HG03045 (cell line): Measurements from ENCODE around the gene ARL16.

Experiments
- ATAC-seq: cut with Tn5 transposase; IDR thresholded peaks from one replicate; pipeline ENCODE4 v1.9.1; 2021; ENCODE audit warnings: mild to moderate bottlenecking, moderate library complexity; ENCODE audit not compliant: unreplicated experiment

Gene ARL16

DNA sequence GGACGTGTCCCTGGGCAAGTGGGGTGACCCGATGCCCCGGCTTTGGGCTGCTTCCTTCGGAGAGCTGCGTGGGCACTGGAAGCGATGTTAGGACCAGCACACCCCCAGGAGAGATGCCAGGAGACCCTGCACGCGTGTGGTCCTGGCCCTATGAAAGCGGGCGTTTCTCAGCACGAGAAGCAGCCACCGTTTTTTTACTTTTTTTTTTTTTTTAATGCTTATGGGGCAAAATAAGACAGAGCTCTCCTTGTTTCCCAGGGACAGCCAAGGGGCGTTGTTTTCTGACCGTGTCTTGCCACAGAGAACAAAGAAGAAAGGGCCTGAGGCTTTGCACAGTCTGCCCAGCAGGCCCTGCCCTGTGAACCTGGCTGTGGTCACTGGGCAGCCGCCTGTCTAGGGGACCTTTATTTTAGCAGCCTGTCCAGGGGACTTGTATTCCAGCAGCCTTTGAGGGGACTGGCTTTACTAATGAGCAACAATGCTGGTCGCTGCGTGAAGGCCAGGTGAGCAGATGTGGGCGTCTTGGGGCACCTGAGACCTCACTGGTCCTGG lies 29.5 kb upstream of the ARL16 start:
- no peak for ATAC-seq

DNA sequence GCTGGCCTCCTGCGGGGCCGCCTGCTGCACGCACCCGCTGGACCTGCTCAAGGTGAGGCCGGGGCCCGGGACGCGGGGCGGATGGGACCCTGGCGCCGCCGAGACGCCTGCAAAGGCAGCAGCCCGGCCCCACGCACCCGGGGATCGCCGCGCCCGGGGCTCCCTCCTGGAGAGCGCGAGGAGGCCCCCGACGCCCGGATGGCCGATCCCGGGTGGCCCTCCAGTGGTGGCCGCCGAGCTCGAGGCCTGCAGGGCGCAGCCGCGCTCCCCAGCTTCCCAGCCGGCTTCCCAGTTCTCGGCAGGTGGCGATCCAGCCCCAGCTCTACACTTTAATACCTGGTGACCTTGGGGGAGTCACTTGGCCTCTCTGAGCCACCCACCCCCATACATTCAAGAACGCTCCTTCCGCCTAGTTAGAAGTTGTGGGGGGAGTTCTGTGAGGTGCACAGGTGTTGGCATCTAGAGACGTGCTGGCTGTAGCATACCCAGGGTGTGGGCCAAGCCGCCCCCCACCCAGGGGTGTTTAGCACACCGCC lies 28.9 kb upstream of the ARL16 start:
- no peak for ATAC-seq

DNA sequence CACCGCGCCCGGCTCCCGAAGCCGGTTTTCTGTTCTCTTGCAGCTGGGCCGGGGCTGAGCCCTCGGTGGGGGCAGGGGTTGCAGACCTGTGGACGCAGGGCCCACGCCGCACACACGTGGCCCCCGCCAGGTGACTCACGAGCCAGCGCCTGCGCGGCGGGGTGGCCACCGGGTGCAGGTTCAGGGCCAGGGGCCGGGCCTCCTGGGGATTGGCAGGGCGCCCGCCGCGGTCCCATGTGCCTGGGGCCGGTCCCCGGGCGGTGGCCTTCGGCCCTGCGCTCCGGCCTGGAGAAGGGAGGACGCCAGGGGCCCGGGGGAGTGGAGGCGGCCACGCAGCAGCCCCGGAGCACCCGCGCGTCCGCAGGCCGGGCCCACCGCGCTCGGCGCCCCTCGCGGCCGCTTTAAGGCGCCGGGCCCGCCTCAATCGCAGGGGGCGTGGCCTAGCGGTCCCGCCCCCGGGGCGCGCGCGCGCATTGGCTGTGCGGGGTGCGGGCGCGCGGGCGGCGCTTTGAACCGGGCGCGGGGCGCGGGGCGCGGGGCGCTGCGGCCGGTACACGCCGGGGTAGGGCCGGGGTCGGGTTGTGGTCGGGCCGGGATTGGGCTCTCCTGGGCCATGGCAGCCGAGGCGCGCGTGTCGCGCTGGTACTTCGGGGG lies 28.3 kb upstream of the ARL16 start, which contains the start of gene SLC25A10:
SLC25A10 (plus strand) TSS at position 471 of the 654 bp plus-strand sequence; CDS start at position 614, 143 bp downstream.
- ATAC-seq = peak; percentile 66

DNA sequence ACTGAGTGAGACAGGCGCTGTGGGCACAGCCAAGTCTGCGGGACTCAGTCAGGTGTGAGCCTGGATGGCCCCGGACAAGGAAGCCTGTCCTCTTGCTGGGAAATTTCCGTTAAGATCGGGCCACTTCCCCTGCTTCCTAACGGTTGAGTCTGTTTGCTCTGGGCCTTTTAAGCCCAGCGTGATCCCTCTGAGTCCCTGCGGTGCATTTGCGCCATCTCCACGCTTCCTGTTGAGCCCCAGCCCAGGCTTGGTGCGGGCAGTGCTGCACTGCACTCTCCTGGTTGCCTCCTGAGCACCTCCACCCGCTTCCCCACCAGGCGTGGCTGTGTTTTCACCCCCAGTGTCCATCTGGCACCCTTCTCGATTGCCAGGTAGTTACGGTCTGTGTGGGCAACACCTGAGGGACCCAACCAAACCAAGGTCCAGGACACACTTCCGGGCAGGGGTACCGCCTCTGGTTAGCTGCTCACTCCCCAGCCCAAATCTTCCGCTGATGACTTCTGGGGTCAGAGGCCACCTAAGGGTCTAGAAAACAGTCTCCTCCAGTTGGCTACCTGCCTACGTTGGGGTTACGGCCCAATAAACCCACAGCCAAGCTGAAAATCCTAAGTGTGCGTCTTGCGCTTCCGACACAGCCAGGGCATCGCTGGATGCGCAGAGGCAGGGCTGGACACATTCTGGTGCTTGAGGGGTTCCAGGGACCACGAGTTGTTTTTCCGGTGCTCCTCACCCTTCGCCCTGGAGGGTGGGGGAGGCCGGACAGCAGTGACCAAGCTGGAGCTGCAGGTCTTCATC lies 27.1 kb upstream of the ARL16 start:
- ATAC-seq = no peak

DNA sequence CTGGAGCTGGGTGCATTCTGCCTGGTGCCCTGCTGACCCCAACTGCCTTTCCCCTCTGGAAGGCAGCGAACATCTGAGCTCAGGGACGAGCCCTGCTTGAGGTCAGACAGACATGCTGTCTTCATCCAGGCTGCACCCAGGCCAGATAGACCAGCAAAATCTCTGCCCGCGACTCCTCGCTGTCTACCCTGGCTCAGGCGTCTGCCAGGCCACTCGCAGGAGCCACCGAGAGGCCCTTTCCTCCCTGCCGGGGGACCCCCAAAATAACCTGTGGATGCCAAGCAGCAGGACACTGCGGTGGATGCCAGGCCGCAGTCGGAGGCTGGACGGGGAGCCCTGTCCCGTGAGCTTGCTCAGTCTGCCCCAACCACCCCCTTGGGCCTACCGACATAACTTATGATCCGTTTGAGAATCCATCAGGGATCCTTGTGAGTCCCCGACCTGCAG lies 25.2 kb upstream of the ARL16 start:
- ATAC-seq = no peak

DNA sequence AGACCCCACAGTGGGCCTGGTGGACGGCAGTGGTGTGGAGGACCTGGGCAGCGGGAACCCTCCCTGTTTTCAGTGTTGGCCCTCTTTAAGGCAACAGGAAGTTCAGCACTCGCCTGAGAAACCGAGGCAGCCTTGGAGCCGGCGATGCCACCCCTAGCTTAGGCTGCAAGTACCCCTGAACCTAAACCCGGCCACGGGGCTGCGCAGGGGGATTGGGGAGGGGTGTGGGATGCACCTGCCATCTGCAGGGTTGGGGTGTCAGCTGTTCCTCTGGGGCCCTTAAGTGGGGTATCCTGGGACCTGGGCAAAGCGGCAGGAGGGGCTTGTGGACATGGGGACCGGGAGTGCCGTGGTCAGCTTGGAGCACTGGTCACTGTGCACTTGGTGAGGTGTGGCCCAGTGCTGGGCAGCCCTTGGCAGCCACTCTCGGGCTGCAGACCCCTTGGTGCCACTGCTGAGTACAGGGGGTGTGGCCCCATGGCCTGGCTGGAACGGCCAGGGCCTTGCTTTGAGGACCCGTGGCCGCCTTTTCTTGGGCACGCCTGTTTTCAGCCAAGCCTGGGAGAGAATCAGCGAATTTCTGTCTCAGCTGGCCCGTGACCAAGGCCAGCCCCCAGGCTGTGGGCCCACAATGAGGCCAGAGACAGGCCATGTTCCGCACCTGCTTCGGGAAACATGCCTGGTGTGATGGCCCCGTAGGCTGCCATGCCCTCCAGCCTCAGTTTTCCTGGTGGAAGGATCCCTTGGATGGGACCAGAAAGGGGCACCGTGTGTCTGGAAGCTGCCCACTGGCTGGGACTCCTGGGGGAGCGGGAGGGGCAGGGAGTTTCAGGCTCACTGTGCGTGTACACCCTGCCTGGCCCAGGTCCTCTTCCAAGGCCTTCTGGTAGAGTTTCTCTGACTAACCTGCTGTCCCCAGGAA lies 24.4 kb upstream of the ARL16 start:
- ATAC-seq = no peak

DNA sequence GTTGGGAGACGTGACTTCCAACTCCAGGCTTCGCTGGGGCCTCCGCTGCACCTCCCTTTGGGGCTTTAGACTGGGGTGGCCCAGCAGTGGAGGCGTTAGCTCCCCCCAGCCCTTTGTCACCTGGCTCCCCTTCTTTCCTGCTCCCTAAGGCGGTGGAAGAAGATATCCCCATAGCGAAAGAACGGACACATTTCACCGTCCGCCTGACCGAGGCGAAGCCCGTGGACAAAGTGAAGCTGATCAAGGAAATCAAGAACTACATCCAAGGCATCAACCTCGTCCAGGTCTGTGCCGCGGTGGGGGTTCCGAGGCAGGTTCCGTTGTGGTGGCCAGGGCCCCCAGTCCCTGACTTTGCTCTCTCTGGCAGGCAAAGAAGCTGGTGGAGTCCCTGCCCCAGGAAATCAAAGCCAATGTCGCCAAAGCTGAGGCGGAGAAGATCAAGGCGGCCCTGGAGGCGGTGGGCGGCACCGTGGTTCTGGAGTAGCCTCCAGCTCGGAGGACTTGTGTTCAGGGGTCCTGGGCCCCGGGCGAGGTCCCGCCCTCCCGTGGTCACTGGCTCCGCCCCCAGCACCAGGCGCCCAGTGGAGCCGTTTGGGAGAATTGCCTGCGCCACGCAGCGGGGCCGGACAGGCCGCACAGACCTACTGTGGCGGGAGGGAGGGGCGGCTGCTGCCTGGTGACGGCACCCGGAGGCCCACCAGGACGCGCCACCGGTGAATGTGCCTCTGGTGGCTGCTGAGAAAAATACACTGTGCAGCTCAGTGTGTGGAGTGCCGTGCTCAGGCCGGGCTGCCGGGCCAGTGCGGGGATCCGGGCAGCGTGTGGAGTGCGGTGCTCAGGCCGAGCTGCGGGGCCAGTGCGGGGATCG lies 23.4 kb upstream of the ARL16 start:
- ATAC-seq = no peak

DNA sequence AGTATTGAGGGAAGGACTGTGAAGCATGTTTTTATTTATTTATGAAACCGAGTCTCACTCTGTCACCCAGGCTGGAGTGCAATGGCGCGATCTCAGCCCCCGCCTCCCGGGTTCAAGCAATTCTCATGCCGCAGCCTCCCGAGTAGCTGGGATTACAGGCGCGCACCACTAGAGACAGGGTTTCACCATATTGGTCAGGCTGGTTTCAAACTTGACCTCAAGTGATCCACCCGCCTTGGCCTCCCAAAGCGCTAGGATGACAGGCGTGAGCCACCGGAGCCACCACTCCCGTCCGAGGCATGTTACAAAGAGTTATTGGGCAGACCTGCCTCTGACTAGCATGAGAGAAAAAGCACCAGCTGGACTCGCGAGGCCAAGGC lies 22.6 kb upstream of the ARL16 start:
- no peak for ATAC-seq

DNA sequence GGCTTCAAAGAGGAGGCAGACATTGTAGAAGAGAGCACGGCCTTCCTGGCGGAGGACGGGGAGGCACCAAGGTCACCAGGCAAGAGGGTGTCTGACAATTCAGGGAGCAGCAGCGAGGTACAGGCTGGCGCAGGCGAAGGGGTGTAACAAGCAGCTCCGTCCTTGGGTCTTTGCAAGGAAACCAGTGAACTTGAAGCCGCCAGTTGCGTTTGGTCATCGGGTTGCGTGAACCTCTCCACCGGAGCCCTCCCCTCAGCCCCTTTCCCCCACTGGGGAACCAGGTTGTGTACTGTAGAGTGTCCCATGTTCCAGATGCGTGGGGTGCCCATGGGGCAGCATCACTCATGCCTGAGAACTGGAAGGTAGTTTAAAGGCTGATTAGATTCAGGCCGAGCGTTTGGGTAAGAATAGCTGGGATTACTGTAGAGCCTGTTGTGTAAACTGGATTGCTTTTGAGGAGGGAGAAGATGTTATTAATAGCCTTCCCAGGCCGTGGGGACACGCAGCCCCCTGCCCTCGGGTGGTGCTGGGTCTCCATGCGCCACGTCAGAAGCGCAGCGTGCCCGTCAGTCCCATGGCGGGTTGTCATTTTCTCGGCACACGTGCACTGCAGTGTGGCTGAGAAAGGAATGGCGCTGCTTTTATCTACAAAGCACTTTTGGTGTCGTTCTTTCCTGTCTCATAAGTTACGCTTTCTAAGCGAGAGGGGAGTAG lies 22.1 kb upstream of the ARL16 start:
- no peak for ATAC-seq

DNA sequence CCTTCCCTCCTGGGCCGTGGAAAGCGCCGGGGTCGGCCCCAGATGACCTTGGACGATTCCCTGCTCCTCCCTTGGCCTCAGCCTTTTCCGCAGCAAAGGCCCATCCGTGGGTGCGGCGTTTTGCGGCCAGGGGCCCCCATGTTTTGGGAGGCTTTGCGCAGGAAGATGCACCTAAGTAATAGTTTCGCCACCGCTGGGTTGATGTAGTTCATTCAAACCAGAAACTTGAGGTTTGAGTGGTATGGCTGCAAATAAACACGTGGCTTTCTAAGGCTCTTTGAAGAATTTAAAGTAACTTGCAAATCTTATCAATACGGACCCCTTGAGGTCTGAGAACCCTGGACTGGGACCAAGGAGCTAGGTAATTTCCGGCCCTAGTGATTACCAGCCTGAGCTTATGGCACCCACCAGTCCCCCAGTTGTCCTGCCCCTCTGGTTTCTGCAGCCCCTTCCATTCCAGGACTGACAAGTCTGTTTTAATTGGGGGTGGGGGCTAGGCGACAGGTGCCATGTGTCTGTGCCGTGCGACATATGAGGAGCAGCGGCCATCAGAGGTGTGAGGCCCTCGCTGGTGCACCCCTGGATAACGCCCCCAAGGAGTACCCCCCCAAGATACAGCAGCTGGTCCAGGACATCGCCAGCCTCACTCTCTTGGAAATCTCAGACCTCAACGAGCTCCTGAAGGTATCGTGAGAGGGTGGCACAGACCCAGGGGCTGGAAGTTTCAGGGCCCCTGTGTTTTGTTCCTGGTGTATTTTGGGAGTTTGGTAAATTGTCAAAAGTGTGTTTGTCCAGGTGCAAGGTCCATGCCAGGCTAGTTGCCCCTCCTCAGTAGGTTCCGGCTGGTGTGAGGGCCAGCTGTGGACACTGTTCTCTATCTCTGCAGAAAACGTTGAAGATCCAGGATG lies 20.4 kb upstream of the ARL16 start:
- ATAC-seq = no peak

DNA sequence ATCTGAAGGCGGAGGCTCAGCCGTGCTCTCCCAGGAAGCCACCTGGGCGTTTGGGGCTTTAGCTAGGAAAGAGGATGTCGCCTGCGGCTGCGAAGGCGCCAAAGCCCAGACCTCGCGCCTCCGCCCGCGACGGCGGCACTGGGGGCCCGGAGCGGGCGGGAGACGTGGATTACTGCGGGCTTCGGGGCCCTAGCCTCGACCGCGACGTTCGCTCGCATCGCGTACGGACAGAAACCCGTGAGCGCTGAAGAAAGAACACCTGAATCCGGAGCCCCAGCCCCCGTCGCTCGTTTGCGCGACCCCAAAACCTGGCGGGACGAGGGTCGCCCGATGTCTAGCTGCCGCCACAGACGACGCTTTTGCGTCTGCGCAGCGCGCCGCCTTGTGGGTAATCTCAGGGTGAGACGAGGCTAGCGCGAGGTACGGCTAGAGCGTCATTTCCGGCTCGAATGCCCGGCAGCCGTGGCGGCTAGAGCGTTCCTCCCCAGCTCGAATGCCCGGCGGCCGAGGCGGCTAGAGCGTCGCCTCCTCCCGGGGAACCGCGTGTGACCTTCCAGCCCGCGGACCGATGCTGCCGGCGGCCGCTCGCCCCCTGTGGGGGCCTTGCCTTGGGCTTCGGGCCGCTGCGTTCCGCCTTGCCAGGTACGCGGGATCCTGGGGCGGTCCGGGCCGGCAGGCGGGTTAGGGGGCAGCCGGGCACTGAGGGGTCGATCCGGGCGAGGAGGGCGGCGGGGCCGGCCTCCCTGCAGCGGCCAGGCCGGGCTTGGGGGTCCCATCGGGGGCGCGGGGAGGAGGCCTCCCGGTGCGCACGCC lies 19.5 kb upstream of the ARL16 start, which contains the start of gene MRPL12:
MRPL12 (plus strand) TSS at position 434 of the 813 bp plus-strand sequence; CDS start at position 569, 135 bp downstream.
- peak; percentile 79 for ATAC-seq

DNA sequence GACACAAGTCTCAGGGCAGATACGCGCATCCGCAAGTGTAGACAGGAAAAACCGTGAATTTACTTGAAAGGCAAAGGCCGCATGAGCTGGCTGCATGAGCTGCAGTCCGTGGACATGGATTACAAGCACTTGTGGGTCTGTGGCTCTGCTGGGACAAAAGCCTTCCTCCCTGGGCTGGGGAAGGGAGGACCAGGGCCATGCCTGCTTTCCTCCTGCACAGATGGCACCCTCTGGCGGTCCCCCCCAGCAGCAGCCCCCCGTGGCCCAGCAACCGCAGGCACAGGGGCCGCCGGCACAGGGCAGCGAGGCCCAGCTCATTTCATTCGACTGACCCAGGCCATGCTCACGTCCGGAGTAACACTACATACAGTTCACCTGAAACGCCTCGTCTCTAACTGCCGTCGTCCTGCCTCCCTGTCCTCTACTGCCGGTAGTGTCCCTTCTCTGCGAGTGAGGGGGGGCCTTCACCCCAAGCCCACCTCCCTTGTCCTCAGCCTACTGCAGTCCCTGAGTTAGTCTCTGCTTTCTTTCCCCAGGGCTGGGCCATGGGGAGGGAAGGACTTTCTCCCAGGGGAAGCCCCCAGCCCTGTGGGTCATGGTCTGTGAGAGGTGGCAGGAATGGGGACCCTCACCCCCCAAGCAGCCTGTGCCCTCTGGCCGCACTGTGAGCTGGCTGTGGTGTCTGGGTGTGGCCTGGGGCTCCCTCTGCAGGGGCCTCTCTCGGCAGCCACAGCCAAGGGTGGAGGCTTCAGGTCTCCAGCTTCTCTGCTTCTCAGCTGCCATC lies 17.9 kb upstream of the ARL16 start:
- no peak for ATAC-seq

DNA sequence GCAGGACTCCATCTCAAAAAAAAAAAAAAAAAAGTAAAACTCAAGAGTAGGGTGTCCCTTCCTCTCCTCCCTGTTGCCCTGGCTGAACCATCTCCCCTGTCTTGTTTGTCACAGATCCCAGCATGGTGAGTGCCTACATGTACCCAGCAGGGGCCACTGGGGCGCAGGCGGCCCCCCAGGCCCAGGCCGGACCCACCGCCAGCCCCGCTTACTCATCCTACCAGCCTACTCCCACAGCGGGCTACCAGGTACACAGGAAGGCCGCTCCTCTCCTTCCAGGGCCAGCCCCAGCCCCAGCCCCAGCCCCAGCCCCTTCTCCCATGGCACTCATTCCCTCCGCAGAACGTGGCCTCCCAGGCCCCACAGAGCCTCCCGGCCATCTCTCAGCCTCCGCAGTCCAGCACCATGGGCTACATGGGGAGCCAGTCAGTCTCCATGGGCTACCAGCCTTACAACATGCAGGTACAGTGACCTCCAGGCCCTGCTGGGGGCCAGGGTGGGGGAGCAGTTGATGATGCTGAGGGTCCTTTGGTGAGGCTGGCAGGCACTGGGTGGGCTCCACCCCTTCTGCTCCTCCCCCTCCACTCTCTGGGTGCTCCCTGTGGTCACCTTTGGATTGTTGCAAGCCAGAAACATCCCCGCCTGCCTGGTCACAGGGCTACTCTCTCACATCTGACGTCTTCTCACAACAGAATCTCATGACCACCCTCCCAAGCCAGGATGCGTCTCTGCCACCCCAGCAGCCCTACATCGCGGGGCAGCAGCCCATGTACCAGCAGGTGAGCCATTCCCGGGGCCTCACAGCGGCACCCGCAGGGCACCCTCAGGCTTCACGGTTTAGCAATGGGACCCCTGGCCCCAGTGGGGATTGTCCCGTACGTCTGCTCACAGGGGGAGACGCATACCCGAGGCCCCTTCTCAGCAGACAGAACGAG lies 17.0 kb upstream of the ARL16 start:
- no peak for ATAC-seq

DNA sequence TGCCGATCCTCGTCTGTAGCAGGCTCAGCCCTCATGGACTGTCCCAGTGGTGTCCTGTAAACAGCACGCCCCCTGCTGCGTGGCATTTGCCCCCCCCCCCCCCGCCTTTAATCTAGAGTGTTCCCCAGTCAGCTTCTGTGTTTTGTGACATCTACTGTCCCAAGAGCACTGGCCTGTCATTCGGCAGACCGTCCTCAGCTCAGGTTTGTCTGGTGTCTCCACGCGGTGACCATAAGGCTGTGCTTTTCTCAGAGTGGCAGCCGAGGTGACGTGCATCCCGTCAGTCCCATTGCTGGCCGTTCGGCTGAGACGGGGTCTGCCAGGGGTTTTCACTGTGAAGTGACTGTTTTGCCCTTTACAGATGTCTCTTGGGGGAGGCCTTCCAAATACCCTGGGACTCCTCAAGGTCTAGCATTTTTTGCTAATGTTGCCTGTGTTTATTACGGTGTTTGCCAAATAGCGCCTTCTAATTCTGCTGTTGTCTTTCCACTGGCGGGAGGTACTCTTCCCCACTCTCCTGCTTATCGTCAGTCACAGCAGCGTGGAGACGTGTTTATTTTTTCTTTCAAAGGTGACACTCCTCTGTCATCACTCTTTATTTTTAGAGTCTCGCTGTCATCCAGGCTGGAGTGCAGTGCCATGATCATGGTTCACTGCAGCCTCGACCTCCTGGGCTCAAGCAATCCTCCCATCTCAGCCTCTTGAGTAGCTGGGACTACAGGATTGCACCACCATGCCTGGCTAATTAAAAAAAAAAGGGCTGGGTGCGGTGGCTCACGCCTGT lies 13.9 kb upstream of the ARL16 start:
- ATAC-seq = no peak
